AG10803 (cell line): ENCODE data around the gene PDIA4.

Experiments used
- DNase-seq: peaks from one replicate; pipeline ENCODE4 v3.0.0; 2010; ENCODE audit warnings: low read depth
- H3K4me3 ChIP-seq: 2 replicates; pipeline ENCODE4 v1.5.1; 2011; ENCODE audit warnings: mild to moderate bottlenecking, low read length, control low read depth
- CTCF ChIP-seq: conservative IDR thresholded peaks from 2 replicates; pipeline ENCODE4 v1.5.1; 2011; ENCODE audit warnings: mild to moderate bottlenecking, low read length, control low read depth, inconsistent platforms

The PDIA4 gene

GRCh38 chr7:148959726-148960125 is 68.6 kb downstream of the PDIA4 start:
- no peak for TF ChIP-seq CTCF
- no peak overlapping the region for H3K4me3 ChIP-seq
- DNase-seq: no peak

GRCh38 chr7:148958061-148958460 is 70.2 kb downstream of the PDIA4 start:
- no peak for DNase-seq
- no peak for TF ChIP-seq CTCF
- no peak overlapping the region for H3K4me3 ChIP-seq

GRCh38 chr7:148954766-148955165 is 73.5 kb downstream of the PDIA4 start:
- no peak for TF ChIP-seq CTCF
- no peak for DNase-seq
- H3K4me3 ChIP-seq: no peak overlapping the region

- DNase-seq: no peak
- no peak for TF ChIP-seq CTCF
- no peak overlapping the region for H3K4me3 ChIP-seq
Observed at GRCh38 chr7:148953676-148954075, 74.6 kb downstream of the PDIA4 start.
